Neural crest cell (in vitro differentiated cells): ENCODE results near the gene SIGLEC1. TPM values are rescaled to one million over a fixed set of nuclear protein-coding genes. Genes with fewer than 3 reads are reported as not detected.

ENCODE experiments used
- DNase-seq: peaks from one replicate; pipeline ENCODE4 v3.0.0; 2021; ENCODE audit warnings: low read depth, mixed read lengths, low spot score
- H3K27ac Mint-ChIP-seq: one replicate; pipeline ENCODE4 v1.8.0; 2021; ENCODE audit warnings: mild to moderate bottlenecking, mixed read lengths; ENCODE audit not compliant: unreplicated experiment
- H3K27me3 Mint-ChIP-seq: 2 replicates; pipeline ENCODE4 v1.8.0; 2021; ENCODE audit warnings: low read depth, mild to moderate bottlenecking, mixed read lengths
- H3K36me3 Mint-ChIP-seq: 2 replicates; pipeline ENCODE4 v1.8.0; 2021; ENCODE audit warnings: low read depth, mild to moderate bottlenecking, mixed read lengths
- H3K4me1 Mint-ChIP-seq: 2 replicates; pipeline ENCODE4 v1.8.0; 2021; ENCODE audit warnings: mixed read lengths
- H3K4me3 Mint-ChIP-seq: one replicate; pipeline ENCODE4 v1.8.0; 2021; ENCODE audit warnings: mild to moderate bottlenecking, mixed read lengths
- H3K9me3 Mint-ChIP-seq: 2 replicates; pipeline ENCODE4 v1.8.0; 2021; ENCODE audit warnings: mixed read lengths
- total RNA-seq: library from RNA; stranded (reverse); gene quantifications from 2 replicates; pipeline ENCODE4 v1.2.1, GENCODE V29; 2021
- TF ChIP-seq, protein P1 (sequence below): fragments of 200-600 bp; sonication (generic); conservative IDR thresholded peaks from 2 replicates; pipeline ENCODE4 v1.5.0; 2021; ENCODE audit warnings: antibody characterized with exemption, mild to moderate bottlenecking

Gene SIGLEC1
- total RNA-seq, 1 donor from 2014 or later: not detected

GRCh38 chr20:3667434-3668037 is 44.9 kb downstream of the SIGLEC1 start:
- H3K27me3 Mint-ChIP-seq: peaks cover 16% of the 10 kb centered on the region
- no peak overlapping the region for H3K27ac Mint-ChIP-seq
- DNase-seq: no peak
- H3K4me3 Mint-ChIP-seq: no peak overlapping the region
- TF ChIP-seq, protein P1, sequence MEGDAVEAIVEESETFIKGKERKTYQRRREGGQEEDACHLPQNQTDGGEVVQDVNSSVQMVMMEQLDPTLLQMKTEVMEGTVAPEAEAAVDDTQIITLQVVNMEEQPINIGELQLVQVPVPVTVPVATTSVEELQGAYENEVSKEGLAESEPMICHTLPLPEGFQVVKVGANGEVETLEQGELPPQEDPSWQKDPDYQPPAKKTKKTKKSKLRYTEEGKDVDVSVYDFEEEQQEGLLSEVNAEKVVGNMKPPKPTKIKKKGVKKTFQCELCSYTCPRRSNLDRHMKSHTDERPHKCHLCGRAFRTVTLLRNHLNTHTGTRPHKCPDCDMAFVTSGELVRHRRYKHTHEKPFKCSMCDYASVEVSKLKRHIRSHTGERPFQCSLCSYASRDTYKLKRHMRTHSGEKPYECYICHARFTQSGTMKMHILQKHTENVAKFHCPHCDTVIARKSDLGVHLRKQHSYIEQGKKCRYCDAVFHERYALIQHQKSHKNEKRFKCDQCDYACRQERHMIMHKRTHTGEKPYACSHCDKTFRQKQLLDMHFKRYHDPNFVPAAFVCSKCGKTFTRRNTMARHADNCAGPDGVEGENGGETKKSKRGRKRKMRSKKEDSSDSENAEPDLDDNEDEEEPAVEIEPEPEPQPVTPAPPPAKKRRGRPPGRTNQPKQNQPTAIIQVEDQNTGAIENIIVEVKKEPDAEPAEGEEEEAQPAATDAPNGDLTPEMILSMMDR: no peak
- H3K4me1 Mint-ChIP-seq: no peaks in the 10 kb centered on the region
- no peaks in the 10 kb centered on the region for H3K9me3 Mint-ChIP-seq
- H3K36me3 Mint-ChIP-seq: no peaks in the 10 kb centered on the region

DNA sequence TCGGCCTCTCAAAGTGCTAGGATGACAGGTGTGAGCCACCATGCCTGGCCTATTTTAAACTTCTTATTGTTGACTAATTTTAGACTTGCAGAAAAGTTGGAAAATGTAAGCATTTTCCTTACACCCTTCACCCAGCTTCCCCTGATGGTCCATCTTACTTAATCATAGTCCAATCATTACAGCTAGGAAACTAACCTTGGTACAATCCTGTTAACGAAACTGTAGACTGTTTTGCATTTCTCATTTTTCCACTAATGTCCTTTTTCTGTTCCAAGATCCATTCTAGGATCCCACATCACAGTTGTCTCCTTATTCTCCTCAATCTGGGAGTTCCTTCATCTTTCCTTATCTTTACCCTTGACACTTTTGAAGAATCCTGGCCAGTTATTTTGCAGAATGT is 48.5 kb downstream of the SIGLEC1 start:
- TF ChIP-seq, protein P1: no peak
- no peak for DNase-seq
- Mint-ChIP-seq H3K27ac (no peak overlapping the region), H3K36me3 (no peaks in the 10 kb centered on the region), H3K4me1 (peaks cover 3% of the 10 kb centered on the region), H3K27me3 (peaks cover 46% of the 10 kb centered on the region), H3K9me3 (no peaks in the 10 kb centered on the region), H3K4me3 (no peak overlapping the region)

DNA sequence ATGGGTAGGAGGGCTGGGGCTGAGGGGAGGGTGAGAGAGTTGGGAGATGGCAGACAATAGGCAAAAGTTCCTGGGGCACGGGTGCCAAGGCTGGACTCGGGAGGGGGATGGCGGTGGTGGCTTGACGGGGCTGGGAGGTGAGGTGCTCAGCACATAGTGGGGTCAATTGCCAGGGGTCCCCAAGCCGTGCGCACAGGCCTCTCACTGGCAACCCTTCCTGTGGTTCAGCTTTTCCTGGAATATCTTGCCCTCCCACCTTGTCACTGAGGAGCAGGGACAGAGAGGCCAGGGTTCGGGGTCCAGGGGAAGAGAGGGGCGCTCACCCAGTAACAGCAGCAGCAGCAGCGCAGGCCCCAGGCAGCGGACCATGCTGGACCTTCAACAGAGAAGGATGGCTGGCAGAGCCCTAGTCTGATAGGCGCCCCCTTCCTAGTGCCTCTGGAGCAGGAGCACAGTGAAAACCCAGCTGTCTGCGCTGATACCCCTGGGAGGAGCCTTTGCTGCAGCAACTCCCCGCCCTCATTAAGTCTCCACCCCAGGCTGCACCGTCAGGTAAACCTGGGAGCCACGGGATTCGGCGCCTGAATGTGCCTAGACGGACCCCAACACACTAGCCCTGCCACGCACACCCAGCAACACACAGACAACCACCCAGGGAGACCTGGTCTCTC is 49.2 kb downstream of the SIGLEC1 start, which contains the start of gene GFRA4:
GFRA4 (minus strand) TSS at position 369 of the 671 bp plus-strand sequence; CDS start at position 369, 0 bp downstream.
- Mint-ChIP-seq H3K27me3 (peaks cover 48% of the 10 kb centered on the region), H3K27ac (no peak within 1 kb of the TSS), H3K4me3 (no peak within 1 kb of the TSS), H3K36me3 (no peaks in the 10 kb centered on the region), H3K9me3 (no peaks in the 10 kb centered on the region), H3K4me1 (peaks cover 6% of the 10 kb centered on the region)
- TF ChIP-seq, protein P1: no peak
- DNase-seq: no peak

Other genes with a start within 250 kb of the SIGLEC1 start
- gene ATRN, start 241.6 kb downstream of the SIGLEC1 start, total RNA-seq: 28.6 and 28.7 TPM in 2 replicates
- not detected in 2 replicates for gene GFRA4, start 49.2 kb downstream of the SIGLEC1 start, total RNA-seq
- gene ADAM33, start 30.6 kb downstream of the SIGLEC1 start, total RNA-seq: 3.0 and 3.2 TPM in 2 replicates
- 1.1 and 1.3 TPM in 2 replicates for gene HSPA12B, start 20.1 kb upstream of the SIGLEC1 start, total RNA-seq
- gene ADISSP, start 55.2 kb upstream of the SIGLEC1 start, total RNA-seq: 86.0 and 93.0 TPM in 2 replicates
- gene SPEF1, start 68.8 kb upstream of the SIGLEC1 start, total RNA-seq: 0.54 and 0.55 TPM in 2 replicates
- 82.1 and 83.6 TPM in 2 replicates for gene CENPB, start 74.1 kb upstream of the SIGLEC1 start, total RNA-seq
- gene CDC25B, start 83.7 kb upstream of the SIGLEC1 start, total RNA-seq: 46.5 and 47.5 TPM in 2 replicates
- 9.3 and 12.8 TPM in 2 replicates for gene AP5S1, start 107.9 kb upstream of the SIGLEC1 start, total RNA-seq
- 37.2 and 38.3 TPM in 2 replicates for gene MAVS, start 134.2 kb upstream of the SIGLEC1 start, total RNA-seq
- gene PANK2, start 176.8 kb upstream of the SIGLEC1 start, total RNA-seq: 65.4 and 66.9 TPM in 2 replicates